NCI-H128 (cell line): ENCODE data around the gene PTH.

Source experiments
- DNase-seq: peaks from one replicate; lab custom pipeline; 2025; ENCODE audit not compliant: unreplicated experiment; lab: John Stamatoyannopoulos, UW

PTH gene

GRCh38 chr11:13450832-13451397, 44.9 kb downstream of the PTH start:
- DNase-seq: no peak

DNA sequence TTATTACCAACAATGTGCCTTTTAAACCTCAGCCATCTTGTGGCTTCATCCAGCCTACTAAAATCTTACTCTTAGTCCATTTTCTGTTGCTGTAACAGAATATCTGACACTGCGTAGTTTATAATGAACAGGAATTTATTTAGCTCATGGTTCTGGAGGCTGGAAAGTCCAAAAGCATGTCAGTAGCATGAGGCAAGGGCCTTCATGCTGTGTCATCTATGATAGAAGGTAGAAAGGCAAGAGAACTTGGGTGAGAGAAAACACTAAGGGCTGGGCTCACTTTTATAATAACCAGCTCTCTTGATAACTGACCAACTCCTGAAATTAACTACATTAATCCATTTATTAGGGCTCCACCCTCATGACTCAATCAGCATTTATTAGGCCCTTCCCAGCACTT, 46.3 kb downstream of the PTH start:
- no peak for DNase-seq

- DNase-seq: no peak
Observed at GRCh38 chr11:13448876-13449275, 46.9 kb downstream of the PTH start.

DNA sequence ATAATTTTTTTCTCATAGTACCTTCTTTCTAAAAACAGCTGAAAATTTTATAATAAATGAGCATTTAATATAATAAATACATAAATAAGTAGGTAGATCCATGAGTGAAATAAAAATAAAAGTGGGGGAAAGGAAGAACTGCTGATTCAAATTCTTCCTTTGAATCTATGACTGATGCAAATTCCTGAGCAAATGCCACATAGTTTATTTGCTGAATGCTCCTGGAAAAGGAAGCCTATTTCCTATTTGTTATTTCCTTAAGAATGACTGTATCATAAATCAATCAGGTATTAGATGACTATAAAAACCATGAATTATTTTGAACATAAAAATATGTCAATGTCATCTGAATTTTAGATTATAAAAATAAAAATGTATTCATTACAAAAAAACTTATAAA, 49.4 kb downstream of the PTH start:
- DNase-seq: no peak

GRCh38 chr11:13445588-13445987, 50.2 kb downstream of the PTH start:
- no peak for DNase-seq
